HG03045 (cell line): ENCODE results near the gene FKBP5.
"Not testable (repeated sequence)": the region's sequence is repeated elsewhere in the genome, so short reads cannot be mapped to it uniquely, and the experiment has no call there.

ENCODE experiments used
- ATAC-seq: cut with Tn5 transposase; IDR thresholded peaks from one replicate; pipeline ENCODE4 v1.9.1; 2021; ENCODE audit warnings: mild to moderate bottlenecking, moderate library complexity; ENCODE audit not compliant: unreplicated experiment

FKBP5 gene

GRCh38 chr6:35592178-35592577, 96.5 kb downstream of the FKBP5 start:
- no peak for ATAC-seq

- ATAC-seq = no peak
Measured at GRCh38 chr6:35590622-35591066, 98.1 kb downstream of the FKBP5 start.

DNA sequence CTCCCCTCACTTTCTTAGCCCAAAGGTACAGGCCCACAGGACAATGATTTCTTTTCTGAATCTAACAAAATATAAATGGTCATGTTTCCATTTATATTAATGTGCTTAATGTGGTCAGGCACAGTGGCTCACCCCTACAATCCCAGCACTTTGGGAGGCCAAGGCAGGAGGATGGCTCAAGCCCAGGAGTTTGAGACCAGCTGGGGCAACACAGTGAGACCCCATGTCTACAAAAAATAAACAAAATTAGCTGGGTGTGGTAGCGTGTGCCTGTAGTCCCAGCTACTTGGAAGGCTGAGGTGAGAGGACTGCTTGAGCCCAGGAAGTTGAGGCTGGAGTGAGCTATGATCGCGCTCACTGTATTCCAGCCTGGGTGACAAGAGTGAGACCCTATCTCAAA, 98.8 kb downstream of the FKBP5 start:
- ATAC-seq = no peak

GRCh38 chr6:35589201-35589739, 99.4 kb downstream of the FKBP5 start:
- no peak for ATAC-seq

DNA sequence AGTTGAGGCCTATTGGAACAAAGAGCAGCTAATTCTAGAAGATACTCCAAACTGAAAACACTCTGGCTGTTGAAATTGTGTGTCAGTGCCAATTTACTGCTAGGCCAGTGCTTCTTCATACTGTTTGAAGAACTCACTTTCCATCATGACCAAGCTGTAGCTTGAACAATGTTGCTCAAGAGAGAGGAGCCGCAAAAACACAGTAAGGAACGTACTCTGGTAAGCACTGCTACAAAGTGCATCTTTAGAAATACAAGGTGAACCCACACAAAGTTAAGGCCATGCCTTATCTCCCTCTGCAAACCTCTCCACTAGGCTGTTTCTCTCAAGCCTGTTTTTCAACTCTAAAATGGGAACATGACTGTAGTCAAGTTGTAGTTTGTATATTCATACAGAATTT, 101.5 kb downstream of the FKBP5 start:
- no peak for ATAC-seq

DNA sequence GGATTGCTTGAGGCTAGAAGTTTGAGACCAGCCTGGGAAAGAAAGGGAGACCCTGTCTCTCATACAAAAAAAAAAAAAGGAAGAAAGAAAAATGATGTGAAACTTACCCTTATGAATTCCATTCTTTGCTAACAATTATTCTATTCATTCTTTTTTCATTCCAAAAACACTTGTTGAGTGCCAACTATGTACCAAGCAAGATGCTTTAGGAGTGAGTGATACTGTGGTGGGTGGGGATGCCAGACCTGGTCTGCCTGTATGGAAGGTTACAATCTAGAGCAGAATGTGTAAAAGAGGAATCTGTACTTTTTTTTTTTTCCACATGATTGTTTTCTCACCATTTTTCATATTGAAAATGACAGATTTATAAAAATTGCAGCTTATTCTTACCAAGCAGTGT, 102.2 kb downstream of the FKBP5 start:
- no peak for ATAC-seq

DNA sequence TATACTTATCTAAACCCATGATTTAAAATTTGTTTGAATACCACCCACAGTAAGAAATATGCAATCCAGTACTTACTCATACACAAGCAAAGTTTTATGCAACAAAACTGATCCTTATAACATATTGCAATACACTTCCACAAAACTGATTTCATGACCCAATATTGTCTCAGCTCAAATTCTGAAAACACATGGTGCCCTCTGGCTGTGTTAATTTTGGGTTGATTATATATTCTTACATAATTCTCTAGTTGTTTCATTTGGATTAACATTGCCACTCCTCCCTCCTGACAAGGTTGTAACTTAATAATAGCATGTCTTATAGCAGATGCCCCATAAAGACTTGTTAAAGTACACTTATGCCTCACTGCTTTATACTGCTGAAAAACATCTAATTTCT, 103.1 kb downstream of the FKBP5 start:
- no peak for ATAC-seq

DNA sequence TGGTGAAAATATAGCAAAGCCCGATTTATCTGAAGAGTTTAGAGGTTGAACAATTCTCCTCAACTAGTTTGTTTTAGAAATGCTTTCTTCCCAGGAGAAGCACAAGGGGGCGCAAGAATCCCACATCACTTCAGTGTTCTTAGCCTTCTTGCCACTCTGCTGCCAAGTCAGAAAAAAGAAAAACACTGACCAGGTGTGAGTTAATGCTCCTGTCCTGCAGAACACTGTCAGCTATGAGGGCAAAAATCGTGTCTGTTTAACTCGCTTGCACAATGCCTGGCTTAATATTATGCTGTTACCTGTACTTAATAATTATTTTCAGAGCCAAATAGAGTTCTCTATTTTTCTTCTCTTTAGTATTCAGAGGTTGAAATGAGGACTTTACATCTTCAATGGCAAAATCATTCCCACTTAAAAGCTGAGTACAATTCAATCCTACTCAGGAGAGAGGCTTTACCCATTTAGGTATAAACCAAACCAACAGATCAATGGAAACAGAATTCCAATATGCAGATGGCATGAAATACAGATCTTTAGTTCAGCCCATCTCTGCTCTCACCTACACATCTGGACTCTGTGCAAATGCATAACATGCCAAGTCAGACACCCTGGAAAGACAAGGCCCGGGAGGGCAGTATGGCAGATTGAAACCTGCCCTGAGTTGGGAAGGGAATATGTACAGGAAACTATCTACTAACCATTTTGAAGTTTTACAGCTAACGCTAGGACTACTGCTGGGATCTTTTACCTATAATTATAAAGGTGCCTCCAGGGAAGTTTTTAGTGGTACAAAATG, 104.6 kb downstream of the FKBP5 start:
- no peak for ATAC-seq

DNA sequence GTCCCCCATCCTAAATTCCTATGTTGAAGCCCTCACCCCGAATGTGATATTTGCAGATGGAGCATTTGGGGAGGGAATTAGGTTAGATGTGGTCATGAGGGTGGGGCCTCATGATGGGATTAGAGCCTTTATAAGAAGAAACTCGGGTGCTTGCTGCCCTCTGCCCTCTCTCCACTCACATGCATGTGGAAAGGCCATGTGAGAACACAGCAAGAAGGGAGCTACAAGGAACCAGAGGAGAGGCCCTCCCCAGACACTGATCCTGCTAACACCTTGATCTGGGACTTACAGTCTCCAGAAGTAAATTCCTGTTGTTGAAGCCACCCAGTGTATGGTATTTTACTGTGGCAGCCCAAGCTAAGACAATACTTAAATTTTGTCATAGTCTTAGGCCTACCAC, 106.4 kb downstream of the FKBP5 start:
- no peak for ATAC-seq

GRCh38 chr6:35581633-35582032, 107.1 kb downstream of the FKBP5 start:
- no peak for ATAC-seq

- no peak for ATAC-seq
Measured at GRCh38 chr6:35580836-35581235, 107.9 kb downstream of the FKBP5 start.

- no peak for ATAC-seq
Measured at GRCh38 chr6:35576682-35577081, 112.0 kb downstream of the FKBP5 start.

GRCh38 chr6:35573495-35574110, 115.1 kb downstream of the FKBP5 start:
- ATAC-seq = no peak

DNA sequence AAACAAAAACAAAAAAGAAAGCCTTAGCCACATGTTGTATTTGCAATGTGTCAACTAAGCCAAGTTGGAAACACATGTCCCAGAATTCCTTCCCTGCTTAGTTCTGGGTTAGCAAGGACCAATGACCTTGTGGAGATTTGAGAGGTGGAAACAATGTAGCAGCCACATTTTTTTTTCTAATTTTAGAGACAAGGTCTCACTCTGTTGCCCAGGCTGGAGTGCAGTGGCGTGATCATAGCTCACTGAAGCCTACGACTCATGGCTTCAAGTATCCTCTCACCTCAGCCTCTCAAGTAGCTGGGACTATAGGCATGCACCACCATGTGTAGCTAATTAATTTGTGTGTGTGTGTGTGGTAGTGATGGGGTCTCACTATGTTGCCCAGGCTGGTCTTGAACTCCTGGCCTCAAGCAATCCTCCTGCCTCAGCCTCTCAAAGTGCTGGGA, 117.8 kb downstream of the FKBP5 start:
- ATAC-seq = not testable (repeated sequence)

GRCh38 chr6:35569011-35569461, 119.7 kb downstream of the FKBP5 start:
- ATAC-seq = no peak

DNA sequence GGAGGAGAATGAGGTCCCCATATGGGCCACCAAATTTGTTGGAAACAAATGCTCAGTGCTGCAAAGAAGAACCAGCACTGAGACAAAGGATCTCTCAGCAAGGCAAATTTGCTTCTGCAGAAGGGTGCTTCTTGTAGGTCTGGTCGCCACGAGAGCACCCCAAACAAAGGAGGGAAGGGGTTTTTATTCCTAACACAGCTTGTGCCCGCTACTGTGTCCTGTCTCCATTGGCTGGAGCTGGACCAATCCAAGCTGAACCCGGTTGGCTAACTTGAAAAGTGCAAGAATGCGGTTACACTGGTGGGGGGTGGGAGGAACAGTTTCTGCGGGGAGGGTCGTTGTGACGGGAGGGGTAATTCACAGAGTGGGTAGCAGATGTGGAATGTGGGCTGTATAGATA, 121.9 kb downstream of the FKBP5 start:
- ATAC-seq = no peak

DNA sequence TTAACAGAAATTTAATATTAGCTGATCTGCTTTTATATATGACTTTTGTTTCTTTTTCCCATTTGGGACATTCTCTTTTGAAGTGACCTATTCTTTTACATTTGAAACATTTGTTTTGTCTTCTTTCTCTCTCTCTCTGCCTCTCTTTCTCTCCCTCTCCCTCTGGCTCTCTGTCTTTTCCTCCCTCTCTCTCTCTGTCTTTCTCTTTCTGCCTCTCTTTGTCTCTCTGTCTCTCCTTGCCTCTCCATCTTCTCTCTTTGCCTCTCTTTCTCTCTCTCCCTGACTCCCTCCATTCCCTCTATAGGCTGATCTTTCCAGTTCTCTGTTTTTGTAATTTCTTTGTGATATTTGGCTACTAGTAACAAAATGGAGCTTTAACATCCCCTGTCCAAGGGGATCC, 124.0 kb downstream of the FKBP5 start:
- ATAC-seq = no peak

- no peak for ATAC-seq
Measured at GRCh38 chr6:35562060-35562459, 126.7 kb downstream of the FKBP5 start.

GRCh38 chr6:35561113-35561512, 127.6 kb downstream of the FKBP5 start:
- ATAC-seq = no peak

DNA sequence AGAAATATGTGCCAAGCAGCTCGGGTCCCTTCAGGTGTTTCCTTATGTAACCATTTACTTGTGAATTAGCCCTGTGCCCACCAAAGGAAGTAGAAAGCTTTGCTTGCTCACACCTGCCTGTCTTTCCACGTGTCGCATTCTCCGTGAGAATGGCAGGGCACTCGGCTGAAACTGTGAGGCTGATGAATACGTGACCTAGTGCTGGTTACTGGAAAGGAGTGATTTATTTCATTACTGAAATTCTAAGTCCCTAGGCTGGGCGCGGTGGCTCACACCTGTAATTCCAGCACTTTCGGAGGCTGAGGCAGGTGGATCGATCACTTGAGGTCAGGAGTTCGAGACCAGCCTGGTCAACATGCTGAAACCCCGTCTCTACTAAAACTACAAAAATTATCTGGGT, 130.1 kb downstream of the FKBP5 start:
- no peak for ATAC-seq

- ATAC-seq = no peak
Measured at GRCh38 chr6:35557239-35557638, 131.5 kb downstream of the FKBP5 start.

GRCh38 chr6:35554811-35555210, 133.9 kb downstream of the FKBP5 start:
- no peak for ATAC-seq
